ENCODE measurements around the gene NMNAT2.

DNA sequence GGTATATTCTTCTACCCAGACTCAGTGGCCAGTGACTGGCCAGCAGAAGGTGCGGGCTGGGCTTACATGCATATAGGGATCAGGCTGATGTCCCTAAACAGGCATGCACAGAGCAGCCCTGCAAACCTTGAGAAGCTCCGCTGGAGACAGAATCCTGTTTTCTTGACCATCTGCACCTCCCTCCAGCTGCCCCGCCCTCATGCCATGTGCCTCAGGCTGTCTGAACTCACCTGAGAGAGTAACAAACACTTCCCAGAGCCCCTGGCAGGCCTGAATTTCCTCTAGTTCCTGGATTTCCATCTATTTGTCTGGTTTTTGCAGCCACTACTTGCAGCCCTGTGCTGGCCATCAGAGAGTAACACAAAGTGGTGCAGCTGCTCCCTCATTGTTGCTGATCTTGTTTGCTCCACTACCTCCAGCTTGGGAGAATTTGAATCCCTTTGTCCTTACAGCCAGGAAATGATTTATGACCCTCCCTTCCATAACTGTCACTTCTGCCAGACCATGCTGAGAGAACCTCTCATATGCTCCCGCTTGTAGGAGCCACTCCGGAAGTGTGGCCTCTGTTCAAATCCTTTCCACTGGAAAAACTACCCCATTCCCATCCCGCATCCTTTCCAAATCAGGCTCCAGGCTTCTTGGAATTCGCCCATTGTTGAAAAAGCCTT, 113.6 kb downstream of the NMNAT2 start:
- TF ChIP-seq, protein P1, sequence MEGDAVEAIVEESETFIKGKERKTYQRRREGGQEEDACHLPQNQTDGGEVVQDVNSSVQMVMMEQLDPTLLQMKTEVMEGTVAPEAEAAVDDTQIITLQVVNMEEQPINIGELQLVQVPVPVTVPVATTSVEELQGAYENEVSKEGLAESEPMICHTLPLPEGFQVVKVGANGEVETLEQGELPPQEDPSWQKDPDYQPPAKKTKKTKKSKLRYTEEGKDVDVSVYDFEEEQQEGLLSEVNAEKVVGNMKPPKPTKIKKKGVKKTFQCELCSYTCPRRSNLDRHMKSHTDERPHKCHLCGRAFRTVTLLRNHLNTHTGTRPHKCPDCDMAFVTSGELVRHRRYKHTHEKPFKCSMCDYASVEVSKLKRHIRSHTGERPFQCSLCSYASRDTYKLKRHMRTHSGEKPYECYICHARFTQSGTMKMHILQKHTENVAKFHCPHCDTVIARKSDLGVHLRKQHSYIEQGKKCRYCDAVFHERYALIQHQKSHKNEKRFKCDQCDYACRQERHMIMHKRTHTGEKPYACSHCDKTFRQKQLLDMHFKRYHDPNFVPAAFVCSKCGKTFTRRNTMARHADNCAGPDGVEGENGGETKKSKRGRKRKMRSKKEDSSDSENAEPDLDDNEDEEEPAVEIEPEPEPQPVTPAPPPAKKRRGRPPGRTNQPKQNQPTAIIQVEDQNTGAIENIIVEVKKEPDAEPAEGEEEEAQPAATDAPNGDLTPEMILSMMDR (IDR thresholded peaks at IDR 0.05), result no peak
- no peak for TF ChIP-seq POLR2A (IDR thresholded peaks at IDR 0.05)

Measured in adrenal gland (tissue), 5 donors.